AG10803 (cell line): ENCODE results near the gene TNFAIP8.

Experiments
- DNase-seq: peaks from one replicate; pipeline ENCODE4 v3.0.0; 2010; ENCODE audit warnings: low read depth
- H3K4me3 ChIP-seq: 2 replicates; pipeline ENCODE4 v1.5.1; 2011; ENCODE audit warnings: mild to moderate bottlenecking, low read length, control low read depth
- TF ChIP-seq, protein P1 (sequence below): conservative IDR thresholded peaks from 2 replicates; pipeline ENCODE4 v1.5.1; 2011; ENCODE audit warnings: mild to moderate bottlenecking, low read length, control low read depth, inconsistent platforms

The TNFAIP8 gene

DNA sequence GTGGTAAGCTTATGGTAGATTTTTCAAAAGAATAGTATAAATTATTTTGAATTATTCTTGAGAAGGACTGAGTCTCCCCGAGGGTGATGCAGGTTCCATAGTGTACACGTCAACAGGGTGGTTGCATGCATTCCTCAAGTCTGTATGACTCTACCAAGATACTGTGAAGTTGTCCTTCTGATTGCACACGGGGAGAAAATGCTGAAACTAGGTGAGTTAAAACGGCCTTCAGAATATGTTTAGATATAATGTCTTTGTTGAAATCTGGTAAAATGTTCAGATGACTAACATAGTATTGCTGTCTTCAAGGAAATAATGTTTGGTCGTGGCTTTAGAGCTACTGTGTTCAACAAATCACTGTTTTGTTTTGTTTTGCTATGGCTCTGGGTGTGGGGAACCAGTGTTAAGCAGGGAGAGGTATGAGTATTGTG is 22.4 kb upstream of the TNFAIP8 start:
- no peak overlapping the region for H3K4me3 ChIP-seq
- no peak for DNase-seq
- TF ChIP-seq, protein P1, sequence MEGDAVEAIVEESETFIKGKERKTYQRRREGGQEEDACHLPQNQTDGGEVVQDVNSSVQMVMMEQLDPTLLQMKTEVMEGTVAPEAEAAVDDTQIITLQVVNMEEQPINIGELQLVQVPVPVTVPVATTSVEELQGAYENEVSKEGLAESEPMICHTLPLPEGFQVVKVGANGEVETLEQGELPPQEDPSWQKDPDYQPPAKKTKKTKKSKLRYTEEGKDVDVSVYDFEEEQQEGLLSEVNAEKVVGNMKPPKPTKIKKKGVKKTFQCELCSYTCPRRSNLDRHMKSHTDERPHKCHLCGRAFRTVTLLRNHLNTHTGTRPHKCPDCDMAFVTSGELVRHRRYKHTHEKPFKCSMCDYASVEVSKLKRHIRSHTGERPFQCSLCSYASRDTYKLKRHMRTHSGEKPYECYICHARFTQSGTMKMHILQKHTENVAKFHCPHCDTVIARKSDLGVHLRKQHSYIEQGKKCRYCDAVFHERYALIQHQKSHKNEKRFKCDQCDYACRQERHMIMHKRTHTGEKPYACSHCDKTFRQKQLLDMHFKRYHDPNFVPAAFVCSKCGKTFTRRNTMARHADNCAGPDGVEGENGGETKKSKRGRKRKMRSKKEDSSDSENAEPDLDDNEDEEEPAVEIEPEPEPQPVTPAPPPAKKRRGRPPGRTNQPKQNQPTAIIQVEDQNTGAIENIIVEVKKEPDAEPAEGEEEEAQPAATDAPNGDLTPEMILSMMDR = no peak

DNA sequence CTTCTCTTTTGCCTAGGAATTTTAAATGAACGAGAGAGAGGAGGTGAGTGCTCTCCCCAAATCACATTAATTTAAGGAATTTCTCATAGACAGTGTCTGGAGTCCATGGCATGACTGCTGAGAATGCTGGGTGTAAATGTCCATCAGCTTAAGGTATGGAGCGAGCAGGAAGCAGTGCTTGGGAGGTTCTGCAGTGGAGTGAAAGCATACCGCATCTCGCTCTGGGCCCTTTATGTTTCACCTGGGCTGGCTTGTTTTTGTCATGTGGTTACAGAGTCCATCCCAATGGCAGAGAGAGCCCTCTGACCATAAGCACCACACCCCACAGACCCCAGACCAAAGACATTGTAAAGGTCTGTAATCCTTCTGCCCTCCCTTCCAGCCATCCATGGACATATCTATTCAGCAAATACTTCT is 20.6 kb upstream of the TNFAIP8 start:
- TF ChIP-seq, protein P1 = no peak
- no peak overlapping the region for H3K4me3 ChIP-seq
- no peak for DNase-seq

DNA sequence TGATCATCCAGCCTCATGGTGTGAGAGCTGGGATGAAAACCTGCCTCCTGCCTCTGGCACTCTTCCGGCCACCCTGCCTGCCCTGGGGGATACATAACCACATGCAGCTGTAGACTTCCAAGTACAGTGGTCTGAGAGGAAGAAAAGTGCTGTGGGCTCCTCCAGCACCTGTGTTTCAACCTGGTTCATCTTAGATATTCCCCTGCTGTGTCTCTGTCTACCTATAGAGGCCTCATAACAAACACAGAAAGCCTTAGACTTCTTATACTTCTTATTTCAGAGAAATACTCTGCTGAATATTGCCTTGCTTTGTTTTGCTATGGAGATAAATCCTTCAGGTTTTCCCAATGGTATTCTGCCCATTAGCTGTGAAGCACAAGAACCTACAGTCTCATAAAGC is 19.6 kb upstream of the TNFAIP8 start:
- DNase-seq = no peak
- TF ChIP-seq, protein P1 = no peak
- H3K4me3 ChIP-seq = no peak overlapping the region

DNA sequence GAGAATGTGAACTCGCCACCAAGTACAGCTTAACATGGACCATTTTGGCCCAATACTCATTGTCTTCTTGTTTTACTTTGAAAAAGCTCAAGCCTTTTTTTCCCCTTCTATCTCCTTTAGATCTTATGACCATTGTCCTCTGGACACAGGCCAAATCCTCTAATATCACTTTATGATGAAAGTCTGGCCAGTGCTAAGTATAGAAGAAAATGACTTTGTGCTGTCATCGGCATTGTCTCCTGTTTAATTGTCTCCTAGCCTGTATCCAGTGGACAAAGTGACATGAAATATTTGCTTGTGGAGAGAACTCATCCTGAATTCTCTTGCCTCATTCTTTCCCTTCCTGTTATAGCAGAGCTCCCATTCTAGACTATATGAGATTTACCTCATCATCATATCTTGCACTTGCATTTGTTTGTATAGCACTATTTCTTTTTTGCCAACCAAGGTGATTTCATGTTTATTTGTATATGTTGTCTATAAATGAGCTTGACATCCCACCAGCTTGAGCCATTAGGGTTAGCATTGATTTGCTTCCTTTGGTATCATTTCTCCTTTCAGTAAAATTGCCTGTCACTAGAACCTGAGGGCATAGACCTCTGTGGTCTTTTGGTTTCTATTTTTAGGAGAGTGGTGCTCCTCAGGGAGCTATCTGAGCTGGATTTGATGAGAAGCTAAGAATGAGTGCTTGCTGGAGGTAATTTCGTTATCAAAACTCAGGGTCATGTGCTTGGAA is 18.8 kb upstream of the TNFAIP8 start:
- DNase-seq = no peak
- no peak overlapping the region for H3K4me3 ChIP-seq
- TF ChIP-seq, protein P1 = no peak

DNA sequence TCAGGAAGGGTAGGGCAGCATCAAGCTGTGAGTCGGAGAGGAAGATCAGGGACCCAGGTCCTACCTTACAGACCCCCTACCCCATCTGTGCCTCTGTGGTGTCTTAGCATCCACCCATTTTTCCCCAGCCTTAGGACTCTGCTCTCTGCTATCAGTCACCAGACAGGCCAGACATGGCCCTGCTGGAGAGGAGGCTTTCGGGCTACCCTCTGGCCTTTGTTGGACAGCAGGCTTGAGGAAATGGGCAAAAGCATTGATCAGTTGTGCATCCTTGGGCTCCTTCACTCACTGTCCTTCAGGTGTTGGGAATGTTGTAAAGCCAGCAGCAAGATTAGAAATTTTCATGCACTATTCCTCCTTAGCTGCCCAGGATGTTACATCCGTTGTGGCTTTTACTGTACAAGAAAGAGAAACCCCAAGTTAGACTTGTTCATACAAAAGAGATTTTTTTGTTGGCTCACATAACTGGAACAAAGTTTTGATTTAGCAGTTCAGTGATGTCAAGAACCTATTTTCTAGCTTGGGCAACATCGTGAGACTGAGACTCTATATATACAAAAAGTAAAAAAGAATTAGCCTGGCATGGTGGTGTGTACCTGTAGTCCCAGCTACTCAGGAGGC is 17.4 kb upstream of the TNFAIP8 start:
- DNase-seq = no peak
- H3K4me3 ChIP-seq = no peak overlapping the region
- TF ChIP-seq, protein P1 = no peak

DNA sequence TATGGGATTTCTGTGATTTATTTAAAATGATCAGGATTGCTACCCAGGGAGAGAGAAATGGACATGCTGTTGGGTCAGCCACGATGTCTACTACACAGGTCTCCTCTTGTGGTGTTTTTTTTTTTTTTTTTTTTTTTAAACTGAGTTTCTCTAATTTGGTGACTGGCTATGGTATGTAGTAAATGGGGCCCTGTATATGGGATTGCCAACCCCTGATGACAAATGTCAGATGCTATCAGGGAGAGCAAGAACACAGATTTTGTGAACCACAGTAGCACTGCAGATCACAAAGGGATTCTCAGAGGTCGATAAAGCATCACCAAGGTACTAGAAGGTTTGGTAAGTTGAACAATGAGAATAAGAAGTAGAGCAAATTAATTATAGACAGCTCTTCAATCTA is 16.5 kb upstream of the TNFAIP8 start:
- no peak overlapping the region for H3K4me3 ChIP-seq
- DNase-seq = no peak
- TF ChIP-seq, protein P1 = no peak

DNA sequence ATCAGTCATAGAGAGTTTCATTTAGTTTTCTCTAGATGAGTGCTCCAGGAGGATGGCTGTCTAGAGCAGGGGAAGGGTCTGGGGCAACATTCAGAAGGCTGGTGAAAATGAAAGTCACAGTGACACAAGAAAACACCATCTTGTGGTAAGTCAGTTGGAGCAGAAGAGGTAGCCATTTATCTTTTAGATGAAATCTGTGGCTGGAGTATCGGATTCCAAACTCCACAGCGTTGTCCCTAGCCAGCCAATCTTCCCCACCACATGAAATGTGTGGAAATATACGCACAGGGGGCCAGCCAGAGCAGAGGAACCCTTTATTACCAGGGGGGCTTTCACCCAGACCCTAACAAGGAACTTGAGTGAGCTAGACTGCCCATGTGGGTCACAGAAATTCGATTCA is 15.9 kb upstream of the TNFAIP8 start:
- TF ChIP-seq, protein P1 = no peak
- DNase-seq = no peak
- H3K4me3 ChIP-seq = no peak overlapping the region
